ENCODE data around the gene TBCD.

Gene TBCD

DNA sequence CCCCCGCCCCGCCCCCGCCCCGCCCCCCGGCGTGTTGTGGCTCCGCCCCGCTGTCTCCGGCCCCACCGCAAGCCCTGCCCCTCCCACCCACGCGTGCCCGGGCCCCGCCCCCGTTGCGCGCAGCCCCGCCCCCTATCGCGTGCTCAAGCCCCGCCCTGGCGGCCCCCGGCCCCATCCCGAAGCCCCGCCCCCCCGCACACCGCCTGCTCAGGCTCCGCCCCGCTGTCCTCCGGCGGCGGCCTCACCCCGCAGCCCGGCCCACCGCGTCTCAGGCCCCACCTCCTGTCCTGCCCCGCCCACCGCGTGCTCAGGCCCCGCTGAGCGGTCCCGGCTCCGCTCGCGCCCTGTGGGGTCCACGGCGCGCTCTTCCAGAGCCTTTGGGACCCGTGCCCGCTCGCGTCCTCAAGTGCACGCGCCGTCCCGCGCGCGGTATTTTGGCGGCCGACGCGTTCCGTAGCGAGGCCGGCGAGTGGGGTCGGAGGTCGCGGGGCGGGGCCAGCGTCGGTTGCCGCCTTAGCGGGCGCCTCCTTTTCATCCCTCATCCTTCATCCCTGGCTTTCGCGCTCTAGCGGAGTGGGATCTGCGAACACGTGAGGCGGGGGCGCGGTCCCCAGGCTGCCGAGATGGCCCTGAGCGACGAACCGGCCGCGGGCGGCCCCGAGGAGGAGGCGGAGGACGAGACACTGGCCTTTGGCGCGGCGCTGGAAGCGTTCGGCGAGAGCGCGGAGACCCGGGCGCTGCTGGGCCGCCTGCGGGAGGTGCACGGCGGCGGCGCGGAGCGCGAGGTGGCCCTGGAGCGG is at the start of gene TBCD:
TBCD (plus strand) TSS at position 495 of the 800 bp plus-strand sequence; CDS start at position 624, 129 bp downstream.
- Histone ChIP-seq H3K9ac (ENCODE audit: low read depth, low read length) (peak within 1 kb of the TSS; percentile 81), H3K27ac (ENCODE audit: low read depth, low read length) (peak within 1 kb of the TSS; percentile 78), H3K9me3 (ENCODE audit: control insufficient read depth, insufficient read depth, low read length) (no peaks in the 10 kb centered on the region), H3K4me1 (ENCODE audit: control insufficient read depth, insufficient read depth, low read length) (peaks cover 21% of the 10 kb centered on the region), H3K4me3 (ENCODE audit: low read depth, low read length) (peak within 1 kb of the TSS; percentile 90), H3K36me3 (ENCODE audit: control insufficient read depth, insufficient read depth, low read length) (peaks cover 2% of the 10 kb centered on the region; the same call in 1 of the 2 replicates), H3K27me3 (ENCODE audit: control insufficient read depth, insufficient read depth, low read length) (no peaks in the 10 kb centered on the region)

DNA sequence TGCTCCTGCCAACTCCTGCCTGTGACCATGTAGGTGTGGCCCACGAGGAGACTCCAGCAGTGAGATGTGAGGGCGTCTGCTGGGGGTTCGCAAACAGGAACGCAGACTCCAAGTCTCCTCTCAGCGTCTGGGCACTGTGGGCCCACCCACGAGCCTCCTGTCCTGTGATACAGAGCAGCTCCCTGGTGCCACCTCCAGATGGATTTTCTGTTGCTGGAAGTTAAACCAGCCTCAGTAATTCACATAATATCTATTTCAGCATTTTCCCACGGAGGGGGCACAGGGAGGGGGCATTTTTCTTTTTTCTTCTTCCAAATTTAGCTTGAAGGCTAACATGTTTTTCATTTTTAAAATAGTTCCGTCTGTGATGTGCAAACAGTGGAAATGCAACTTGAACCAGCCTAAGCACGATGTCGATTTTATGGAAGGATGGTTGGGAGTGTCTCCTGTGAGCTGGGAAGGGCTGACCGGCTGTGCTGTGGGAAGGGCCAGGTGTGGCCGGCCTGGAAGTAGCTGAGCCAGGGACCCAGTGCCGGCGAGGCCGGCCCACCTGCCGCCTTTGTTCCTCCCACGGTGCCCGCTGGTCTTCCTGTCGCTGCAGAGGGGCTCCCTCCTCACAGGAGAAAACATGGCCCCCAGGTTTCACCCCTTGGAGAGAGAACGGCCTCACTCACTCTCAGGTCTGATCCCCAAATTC is 49.5 kb upstream of the TBCD start:
- H3K27me3 ChIP-seq (ENCODE audit: control insufficient read depth, insufficient read depth, low read length): peaks cover 23% of the 10 kb centered on the region
- H3K27ac ChIP-seq (ENCODE audit: low read depth, low read length): no peak overlapping the region
- no peaks in the 10 kb centered on the region for H3K36me3 ChIP-seq (ENCODE audit: control insufficient read depth, insufficient read depth, low read length)
- no peak overlapping the region for H3K9ac ChIP-seq (ENCODE audit: low read depth, low read length)
- H3K4me3 ChIP-seq (ENCODE audit: low read depth, low read length): no peak overlapping the region
- no peaks in the 10 kb centered on the region for H3K4me1 ChIP-seq (ENCODE audit: control insufficient read depth, insufficient read depth, low read length)
- no peaks in the 10 kb centered on the region for H3K9me3 ChIP-seq (ENCODE audit: control insufficient read depth, insufficient read depth, low read length)

DNA sequence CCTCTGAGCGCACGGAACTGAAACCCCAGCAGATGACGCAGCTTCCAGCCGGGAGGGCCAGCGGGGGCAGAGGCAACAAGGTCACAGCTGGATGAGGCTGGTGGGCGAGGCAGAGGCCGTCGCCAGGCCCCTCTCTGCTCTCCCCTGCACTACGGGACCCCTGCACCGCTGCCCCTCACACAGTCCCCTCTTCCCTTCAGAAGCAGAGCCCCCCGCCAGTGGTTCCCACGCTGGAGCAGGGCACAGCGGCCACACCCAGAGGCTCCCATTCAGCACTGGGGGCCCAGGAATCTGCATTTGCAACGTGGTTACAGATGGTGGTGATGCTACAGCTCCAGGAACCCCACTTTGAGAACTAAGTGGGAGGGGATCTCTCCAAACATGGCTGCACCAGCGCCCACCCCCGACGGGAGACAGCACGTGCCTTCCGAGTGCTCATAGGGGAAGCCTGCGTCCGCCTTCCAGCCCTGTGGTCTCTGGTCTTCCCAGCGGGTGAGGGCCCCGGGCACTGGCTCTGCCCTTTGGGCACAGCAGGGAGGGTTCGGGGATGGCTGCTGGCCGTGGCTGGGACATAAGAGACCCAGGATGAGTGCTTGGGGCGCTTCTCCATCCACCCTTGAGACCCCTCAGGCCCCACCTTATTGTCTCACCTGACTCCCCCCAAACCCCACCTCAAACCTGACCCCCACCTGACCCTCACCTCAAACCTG is 48.7 kb upstream of the TBCD start:
- Histone ChIP-seq H3K27me3 (ENCODE audit: control insufficient read depth, insufficient read depth, low read length) (peaks cover 16% of the 10 kb centered on the region; the same call in 1 of the 2 replicates), H3K4me3 (ENCODE audit: low read depth, low read length) (no peak overlapping the region), H3K27ac (ENCODE audit: low read depth, low read length) (no peak overlapping the region), H3K4me1 (ENCODE audit: control insufficient read depth, insufficient read depth, low read length) (no peaks in the 10 kb centered on the region), H3K9ac (ENCODE audit: low read depth, low read length) (no peak overlapping the region), H3K9me3 (ENCODE audit: control insufficient read depth, insufficient read depth, low read length) (no peaks in the 10 kb centered on the region), H3K36me3 (ENCODE audit: control insufficient read depth, insufficient read depth, low read length) (no peaks in the 10 kb centered on the region)

- Histone ChIP-seq H3K27ac (ENCODE audit: low read depth, low read length) (no peak overlapping the region), H3K9me3 (ENCODE audit: control insufficient read depth, insufficient read depth, low read length) (no peaks in the 10 kb centered on the region), H3K27me3 (ENCODE audit: control insufficient read depth, insufficient read depth, low read length) (peaks cover 14% of the 10 kb centered on the region; the same call in 1 of the 2 replicates), H3K4me3 (ENCODE audit: low read depth, low read length) (no peak overlapping the region), H3K36me3 (ENCODE audit: control insufficient read depth, insufficient read depth, low read length) (no peaks in the 10 kb centered on the region), H3K9ac (ENCODE audit: low read depth, low read length) (no peak overlapping the region), H3K4me1 (ENCODE audit: control insufficient read depth, insufficient read depth, low read length) (no peaks in the 10 kb centered on the region)
These were observed 47.7 kb upstream of the TBCD start for GRCh38 chr17:82703935-82704865.

DNA sequence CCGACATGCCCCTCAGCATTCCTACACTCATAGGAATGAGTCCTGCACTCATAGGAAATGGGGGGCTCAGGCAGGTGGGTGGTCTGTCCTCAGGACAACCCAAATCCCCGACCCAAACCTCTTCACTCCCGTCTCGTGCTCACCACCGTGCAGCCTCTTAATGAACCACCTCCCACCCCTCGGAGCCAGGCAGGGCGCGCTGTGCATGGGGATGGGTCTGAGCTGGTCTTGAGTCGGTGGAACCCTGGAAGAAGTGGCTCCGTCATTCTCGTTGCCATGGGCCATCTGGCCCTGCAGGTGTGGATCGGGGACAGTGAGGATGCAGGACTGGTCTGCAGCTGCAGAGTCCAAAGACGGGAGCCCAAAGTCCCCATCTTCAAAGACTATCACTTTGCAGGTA is 47.0 kb upstream of the TBCD start:
- no peaks in the 10 kb centered on the region for H3K36me3 ChIP-seq (ENCODE audit: control insufficient read depth, insufficient read depth, low read length)
- peaks cover 7% of the 10 kb centered on the region; the same call in 1 of the 2 replicates for H3K27me3 ChIP-seq (ENCODE audit: control insufficient read depth, insufficient read depth, low read length)
- no peak overlapping the region for H3K4me3 ChIP-seq (ENCODE audit: low read depth, low read length)
- H3K27ac ChIP-seq (ENCODE audit: low read depth, low read length): no peak overlapping the region
- H3K4me1 ChIP-seq (ENCODE audit: control insufficient read depth, insufficient read depth, low read length): no peaks in the 10 kb centered on the region
- no peaks in the 10 kb centered on the region for H3K9me3 ChIP-seq (ENCODE audit: control insufficient read depth, insufficient read depth, low read length)
- no peak overlapping the region for H3K9ac ChIP-seq (ENCODE audit: low read depth, low read length)

GRCh38 chr17:82705756-82706155 is 46.1 kb upstream of the TBCD start:
- Histone ChIP-seq H3K4me1 (ENCODE audit: control insufficient read depth, insufficient read depth, low read length) (no peaks in the 10 kb centered on the region), H3K27ac (ENCODE audit: low read depth, low read length) (no peak overlapping the region), H3K9me3 (ENCODE audit: control insufficient read depth, insufficient read depth, low read length) (no peaks in the 10 kb centered on the region), H3K36me3 (ENCODE audit: control insufficient read depth, insufficient read depth, low read length) (no peaks in the 10 kb centered on the region), H3K9ac (ENCODE audit: low read depth, low read length) (no peak overlapping the region), H3K27me3 (ENCODE audit: control insufficient read depth, insufficient read depth, low read length) (peaks cover 5% of the 10 kb centered on the region; the same call in 1 of the 2 replicates), H3K4me3 (ENCODE audit: low read depth, low read length) (no peak overlapping the region)

DNA sequence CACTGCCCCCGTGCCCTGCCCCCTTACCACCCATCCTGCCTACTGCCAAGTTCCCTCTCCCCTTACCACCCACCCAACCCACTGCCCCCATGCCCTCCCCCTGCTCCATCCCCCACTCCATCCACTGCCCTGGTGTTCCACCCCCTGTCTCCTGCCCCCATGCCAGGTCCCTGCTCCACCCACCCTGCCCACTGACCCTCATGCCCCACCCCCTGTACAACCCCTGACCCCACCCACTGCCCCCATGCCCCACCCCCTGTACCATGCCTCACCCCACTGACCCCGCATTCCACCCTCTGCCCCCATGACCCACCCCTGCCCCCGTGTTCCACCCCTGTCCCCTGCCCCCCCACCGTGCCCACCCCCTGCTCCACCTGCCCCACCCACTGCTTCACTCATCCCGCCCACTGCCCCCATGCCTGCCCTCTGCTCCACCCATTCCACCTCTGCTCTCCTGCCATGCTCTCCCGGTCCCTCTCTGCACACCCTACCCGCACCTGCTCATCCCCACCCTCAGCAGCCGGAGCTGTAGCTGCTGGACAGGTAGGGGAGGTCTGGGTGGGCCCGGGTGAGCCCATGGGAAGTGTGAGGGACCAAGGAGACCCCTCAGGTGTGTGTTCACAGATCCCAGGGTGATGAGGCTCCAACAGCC is 42.7 kb upstream of the TBCD start:
- Histone ChIP-seq H3K4me1 (ENCODE audit: control insufficient read depth, insufficient read depth, low read length) (no peaks in the 10 kb centered on the region), H3K27ac (ENCODE audit: low read depth, low read length) (no peak overlapping the region), H3K36me3 (ENCODE audit: control insufficient read depth, insufficient read depth, low read length) (no peaks in the 10 kb centered on the region), H3K9me3 (ENCODE audit: control insufficient read depth, insufficient read depth, low read length) (no peaks in the 10 kb centered on the region), H3K27me3 (ENCODE audit: control insufficient read depth, insufficient read depth, low read length) (0 out of 2 replicates have a peak, but pooled peaks cover 3% of the 10 kb centered on the region), H3K9ac (ENCODE audit: low read depth, low read length) (no peak overlapping the region), H3K4me3 (ENCODE audit: low read depth, low read length) (no peak overlapping the region)

DNA sequence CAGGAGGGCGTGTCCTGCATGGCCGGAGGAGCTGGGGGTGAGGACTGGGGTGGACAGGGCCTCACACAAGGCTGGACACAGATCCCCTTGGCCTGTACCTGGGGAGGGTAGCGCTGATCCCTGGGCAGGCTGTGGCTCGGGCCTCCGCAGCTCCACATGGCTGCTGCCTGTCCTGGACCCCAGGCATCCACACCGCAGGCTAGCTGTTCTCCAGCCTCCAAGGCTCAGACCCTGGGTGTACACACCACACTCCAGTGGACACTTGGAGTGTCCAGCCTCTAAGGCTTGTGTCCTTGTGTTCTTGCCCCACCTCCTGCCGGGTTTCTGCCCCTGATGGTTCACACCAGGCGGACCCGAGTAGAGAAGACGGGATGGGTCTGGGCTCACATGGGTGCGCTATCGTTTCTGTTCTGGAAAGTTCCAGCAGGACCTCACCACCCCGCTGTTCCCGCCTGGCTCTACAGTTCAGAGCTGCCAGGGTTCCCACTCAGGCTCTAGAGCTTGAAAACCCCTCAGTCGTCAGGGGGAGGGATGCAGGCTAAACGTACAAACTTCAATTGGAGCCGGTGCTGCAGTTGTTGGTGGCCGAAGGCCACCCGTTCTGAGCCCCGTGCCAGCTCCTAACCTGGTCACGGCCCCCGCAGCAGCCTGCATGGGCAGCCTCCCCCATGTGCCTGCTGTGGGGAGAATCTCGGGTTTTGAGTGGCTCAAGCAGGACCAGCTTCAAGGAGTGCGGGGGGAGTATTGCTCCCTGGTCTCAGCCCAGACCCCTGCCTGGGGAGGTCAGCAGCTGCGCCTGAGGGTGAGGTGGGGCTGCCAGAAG is 42.0 kb upstream of the TBCD start:
- no peak overlapping the region for H3K9ac ChIP-seq (ENCODE audit: low read depth, low read length)
- H3K36me3 ChIP-seq (ENCODE audit: control insufficient read depth, insufficient read depth, low read length): no peaks in the 10 kb centered on the region
- no peak overlapping the region for H3K27ac ChIP-seq (ENCODE audit: low read depth, low read length)
- 0 out of 2 replicates have a peak, but pooled peaks cover 3% of the 10 kb centered on the region for H3K27me3 ChIP-seq (ENCODE audit: control insufficient read depth, insufficient read depth, low read length)
- no peak overlapping the region for H3K4me3 ChIP-seq (ENCODE audit: low read depth, low read length)
- no peaks in the 10 kb centered on the region for H3K4me1 ChIP-seq (ENCODE audit: control insufficient read depth, insufficient read depth, low read length)
- no peaks in the 10 kb centered on the region for H3K9me3 ChIP-seq (ENCODE audit: control insufficient read depth, insufficient read depth, low read length)

- no peak overlapping the region for H3K27ac ChIP-seq (ENCODE audit: low read depth, low read length)
These were observed 41.2 kb upstream of the TBCD start for GRCh38 chr17:82710499-82711232.

More at GRCh38 chr17:82710499-82711232, 41.2 kb upstream of the TBCD start:
- H3K9me3 ChIP-seq (ENCODE audit: control insufficient read depth, insufficient read depth, low read length): no peaks in the 10 kb centered on the region
- H3K9ac ChIP-seq (ENCODE audit: low read depth, low read length): no peak overlapping the region
- H3K27me3 ChIP-seq (ENCODE audit: control insufficient read depth, insufficient read depth, low read length): 0 out of 2 replicates have a peak, but pooled peaks cover 3% of the 10 kb centered on the region
- no peak overlapping the region for H3K4me3 ChIP-seq (ENCODE audit: low read depth, low read length)
- H3K36me3 ChIP-seq (ENCODE audit: control insufficient read depth, insufficient read depth, low read length): no peaks in the 10 kb centered on the region
- H3K4me1 ChIP-seq (ENCODE audit: control insufficient read depth, insufficient read depth, low read length): no peaks in the 10 kb centered on the region
